GM10266 (cell line): ENCODE measurements around the gene EYS.

Experiments used
- DNase-seq: peaks from one replicate; pipeline ENCODE4 v3.0.0; 2012; ENCODE audit errors: extremely low spot score
- CTCF ChIP-seq: IDR thresholded peaks from 2 replicates; pipeline ENCODE4 v1.5.1; 2012; ENCODE audit warnings: mild to moderate bottlenecking, low read depth; ENCODE audit not compliant: control insufficient read depth, insufficient read depth; ENCODE audit errors: missing control alignments

Gene EYS

DNA sequence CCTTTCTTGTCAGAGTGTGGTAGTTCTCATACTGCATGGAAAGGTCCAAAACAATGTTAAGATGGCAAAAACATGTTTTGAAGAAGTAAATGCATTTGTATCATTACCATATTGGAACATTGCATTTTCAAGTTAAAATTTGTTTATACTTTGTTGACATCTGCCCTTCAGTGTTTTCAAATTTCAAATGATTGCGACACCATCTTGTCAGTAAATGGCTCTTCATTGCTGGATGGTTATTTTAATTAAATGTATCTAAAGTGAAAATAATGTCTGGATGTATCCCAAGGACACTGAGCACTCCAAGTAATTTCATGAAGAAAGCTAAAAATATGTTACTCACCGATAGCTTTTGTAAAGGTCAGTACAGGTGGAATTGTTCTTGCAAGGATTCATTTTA is 761.6 kb downstream of the EYS start:
- DNase-seq: no peak
- no peak for TF ChIP-seq CTCF

GRCh38 chr6:64932486-64932885 is 774.5 kb downstream of the EYS start:
- TF ChIP-seq CTCF: no peak
- DNase-seq: no peak

GRCh38 chr6:64930681-64931080 is 776.3 kb downstream of the EYS start:
- TF ChIP-seq CTCF: no peak
- DNase-seq: no peak

DNA sequence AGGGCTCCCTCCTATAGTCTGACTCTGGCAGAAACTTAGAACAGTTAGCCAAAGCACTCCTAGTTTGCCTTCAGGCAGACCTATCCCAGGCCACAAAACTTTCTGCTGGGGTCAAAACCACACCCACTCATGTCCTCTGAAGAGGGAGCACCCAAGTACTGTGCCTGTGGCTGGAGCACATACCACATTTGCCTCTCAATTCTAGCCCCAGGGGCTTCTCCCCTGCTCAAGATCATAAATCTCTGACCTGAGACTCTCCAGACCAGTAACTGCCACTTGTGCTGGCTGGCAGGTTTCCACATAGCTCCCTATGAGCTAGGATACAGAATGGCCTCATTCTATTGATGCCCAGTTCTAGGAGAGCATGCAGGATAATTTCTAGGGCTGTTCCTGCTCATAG is 781.0 kb downstream of the EYS start:
- no peak for DNase-seq

DNA sequence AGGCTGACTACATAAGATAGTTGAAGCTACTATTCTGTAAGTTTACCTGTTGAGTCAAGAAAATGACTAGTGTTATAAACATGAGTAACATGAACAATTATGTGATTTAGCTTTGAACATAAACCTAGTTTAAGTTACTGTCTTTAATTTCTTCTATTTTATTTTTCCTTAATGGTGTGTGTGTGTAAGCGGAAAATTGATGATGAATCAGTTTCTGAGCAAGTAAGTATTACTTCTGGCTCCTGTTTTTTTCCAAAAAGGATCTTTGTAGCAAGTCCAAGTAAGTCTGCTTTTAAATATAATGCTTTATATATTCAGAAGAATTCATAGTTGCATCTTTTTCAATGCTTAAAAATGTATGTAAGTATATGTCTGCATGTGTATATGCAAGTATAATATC is 786.8 kb downstream of the EYS start:
- no peak for TF ChIP-seq CTCF
- DNase-seq: no peak

More for the DNA sequence above, 781.0 kb downstream of the EYS start:
- TF ChIP-seq CTCF: no peak

DNA sequence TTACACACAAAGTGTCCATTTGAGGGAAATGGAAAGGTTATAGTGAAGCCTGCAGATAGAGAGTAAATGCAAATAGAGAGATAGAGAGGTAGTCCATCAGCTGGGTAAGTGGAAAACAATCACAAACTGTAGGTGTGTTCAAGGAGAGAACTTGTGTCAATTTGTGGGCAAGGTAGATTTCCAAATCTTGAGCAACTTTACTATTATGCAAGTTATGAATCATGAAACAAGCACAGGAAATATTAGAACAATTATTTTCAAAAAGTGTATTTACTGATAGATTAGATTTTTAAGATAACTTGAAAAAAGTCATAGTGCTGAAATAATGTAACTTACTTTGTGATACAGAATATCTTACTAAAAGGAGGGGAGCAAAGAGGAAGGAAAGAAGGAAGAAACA is 792.9 kb downstream of the EYS start:
- TF ChIP-seq CTCF: no peak
- no peak for DNase-seq

DNA sequence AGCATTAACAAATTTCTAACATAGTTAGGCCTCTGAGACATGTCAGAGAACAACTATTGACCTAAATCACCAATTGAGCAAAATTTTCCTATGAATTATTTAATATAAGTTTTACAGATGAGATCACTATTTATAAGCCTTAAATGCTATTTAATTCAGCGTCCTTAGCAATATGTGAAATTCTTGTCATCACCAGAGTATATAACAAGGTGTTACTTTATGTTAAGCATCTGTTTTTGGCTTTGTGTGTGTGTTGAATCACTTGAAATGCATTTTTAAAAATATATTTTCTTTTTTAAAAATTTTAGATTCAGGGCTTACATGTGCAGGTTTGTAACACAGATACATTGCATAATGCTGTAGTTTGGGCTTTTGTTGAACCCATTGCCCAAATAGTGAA is 794.1 kb downstream of the EYS start:
- TF ChIP-seq CTCF: no peak
- DNase-seq: no peak
